Prostate gland (tissue), 2 donors: ENCODE data around the gene ZCCHC7.

Experiments
- CTCF ChIP-seq, 4 experiments: fragments of 200-600 bp in 2 of 4; fragments of 450-650 bp in 2 of 4; sonication (generic) in 2 of 4; IDR thresholded peaks; 1 replicate in 3 of 4; 2 replicates in 1 of 4; pipeline ENCODE4 v1.5.1; 2016 to 2019; ENCODE audit warnings: antibody characterized with exemption in 4 of 4, mild to moderate bottlenecking in 2 of 4, moderate library complexity in 2 of 4
- POLR2A ChIP-seq: fragments of 450-650 bp; IDR thresholded peaks from one replicate; pipeline ENCODE4 v1.6.1; 2016; ENCODE audit warnings: antibody characterized with exemption, mild to moderate bottlenecking

- TF ChIP-seq CTCF (IDR thresholded peaks at IDR 0.05) = no peak
- TF ChIP-seq POLR2A = no peak
Observed at GRCh38 chr9:37243588-37244345, 123.4 kb downstream of the ZCCHC7 start.
